Neural crest cell (in vitro differentiated cells): ENCODE data around the gene IER5. TPM values are rescaled to one million over a fixed set of nuclear protein-coding genes. Genes with fewer than 3 reads are reported as not detected.

Experiments used
- DNase-seq: peaks from one replicate; pipeline ENCODE4 v3.0.0; 2021; ENCODE audit warnings: low read depth, mixed read lengths, low spot score
- H3K27ac Mint-ChIP-seq: one replicate; pipeline ENCODE4 v1.8.0; 2021; ENCODE audit warnings: mild to moderate bottlenecking, mixed read lengths; ENCODE audit not compliant: unreplicated experiment
- H3K27me3 Mint-ChIP-seq: 2 replicates; pipeline ENCODE4 v1.8.0; 2021; ENCODE audit warnings: low read depth, mild to moderate bottlenecking, mixed read lengths
- H3K36me3 Mint-ChIP-seq: 2 replicates; pipeline ENCODE4 v1.8.0; 2021; ENCODE audit warnings: low read depth, mild to moderate bottlenecking, mixed read lengths
- H3K4me1 Mint-ChIP-seq: 2 replicates; pipeline ENCODE4 v1.8.0; 2021; ENCODE audit warnings: mixed read lengths
- H3K4me3 Mint-ChIP-seq: one replicate; pipeline ENCODE4 v1.8.0; 2021; ENCODE audit warnings: mild to moderate bottlenecking, mixed read lengths
- H3K9me3 Mint-ChIP-seq: 2 replicates; pipeline ENCODE4 v1.8.0; 2021; ENCODE audit warnings: mixed read lengths
- total RNA-seq: library from RNA; stranded (reverse); gene quantifications from 2 replicates; pipeline ENCODE4 v1.2.1, GENCODE V29; 2021
- TF ChIP-seq, protein P1 (sequence below): fragments of 200-600 bp; sonication (generic); conservative IDR thresholded peaks from 2 replicates; pipeline ENCODE4 v1.5.0; 2021; ENCODE audit warnings: antibody characterized with exemption, mild to moderate bottlenecking

Gene IER5
- total RNA-seq, 1 donor from 2014 or later, result 7.7 TPM

DNA sequence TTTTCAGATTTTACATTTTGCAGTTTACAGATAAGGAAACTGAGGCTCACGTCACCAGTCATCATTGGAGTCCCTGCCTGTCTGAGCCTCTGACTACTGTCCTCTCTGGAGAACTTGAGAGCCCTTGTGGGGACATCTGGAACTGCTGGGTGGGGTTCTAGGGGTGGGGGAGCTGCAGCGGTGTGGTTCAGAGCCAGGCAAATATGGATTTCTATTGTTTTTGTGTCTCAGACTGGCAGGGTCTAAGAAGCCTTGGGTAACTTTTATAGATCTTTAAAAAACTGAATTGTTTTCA, 46.9 kb downstream of the IER5 start:
- Mint-ChIP-seq H3K4me1 (peaks cover 49% of the 10 kb centered on the region), H3K36me3 (no peaks in the 10 kb centered on the region), H3K27ac (no peak overlapping the region), H3K27me3 (no peaks in the 10 kb centered on the region), H3K9me3 (no peaks in the 10 kb centered on the region), H3K4me3 (peak overlapping the region; percentile 14)
- TF ChIP-seq, protein P1, sequence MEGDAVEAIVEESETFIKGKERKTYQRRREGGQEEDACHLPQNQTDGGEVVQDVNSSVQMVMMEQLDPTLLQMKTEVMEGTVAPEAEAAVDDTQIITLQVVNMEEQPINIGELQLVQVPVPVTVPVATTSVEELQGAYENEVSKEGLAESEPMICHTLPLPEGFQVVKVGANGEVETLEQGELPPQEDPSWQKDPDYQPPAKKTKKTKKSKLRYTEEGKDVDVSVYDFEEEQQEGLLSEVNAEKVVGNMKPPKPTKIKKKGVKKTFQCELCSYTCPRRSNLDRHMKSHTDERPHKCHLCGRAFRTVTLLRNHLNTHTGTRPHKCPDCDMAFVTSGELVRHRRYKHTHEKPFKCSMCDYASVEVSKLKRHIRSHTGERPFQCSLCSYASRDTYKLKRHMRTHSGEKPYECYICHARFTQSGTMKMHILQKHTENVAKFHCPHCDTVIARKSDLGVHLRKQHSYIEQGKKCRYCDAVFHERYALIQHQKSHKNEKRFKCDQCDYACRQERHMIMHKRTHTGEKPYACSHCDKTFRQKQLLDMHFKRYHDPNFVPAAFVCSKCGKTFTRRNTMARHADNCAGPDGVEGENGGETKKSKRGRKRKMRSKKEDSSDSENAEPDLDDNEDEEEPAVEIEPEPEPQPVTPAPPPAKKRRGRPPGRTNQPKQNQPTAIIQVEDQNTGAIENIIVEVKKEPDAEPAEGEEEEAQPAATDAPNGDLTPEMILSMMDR, result peak; percentile 38
- no peak for DNase-seq

DNA sequence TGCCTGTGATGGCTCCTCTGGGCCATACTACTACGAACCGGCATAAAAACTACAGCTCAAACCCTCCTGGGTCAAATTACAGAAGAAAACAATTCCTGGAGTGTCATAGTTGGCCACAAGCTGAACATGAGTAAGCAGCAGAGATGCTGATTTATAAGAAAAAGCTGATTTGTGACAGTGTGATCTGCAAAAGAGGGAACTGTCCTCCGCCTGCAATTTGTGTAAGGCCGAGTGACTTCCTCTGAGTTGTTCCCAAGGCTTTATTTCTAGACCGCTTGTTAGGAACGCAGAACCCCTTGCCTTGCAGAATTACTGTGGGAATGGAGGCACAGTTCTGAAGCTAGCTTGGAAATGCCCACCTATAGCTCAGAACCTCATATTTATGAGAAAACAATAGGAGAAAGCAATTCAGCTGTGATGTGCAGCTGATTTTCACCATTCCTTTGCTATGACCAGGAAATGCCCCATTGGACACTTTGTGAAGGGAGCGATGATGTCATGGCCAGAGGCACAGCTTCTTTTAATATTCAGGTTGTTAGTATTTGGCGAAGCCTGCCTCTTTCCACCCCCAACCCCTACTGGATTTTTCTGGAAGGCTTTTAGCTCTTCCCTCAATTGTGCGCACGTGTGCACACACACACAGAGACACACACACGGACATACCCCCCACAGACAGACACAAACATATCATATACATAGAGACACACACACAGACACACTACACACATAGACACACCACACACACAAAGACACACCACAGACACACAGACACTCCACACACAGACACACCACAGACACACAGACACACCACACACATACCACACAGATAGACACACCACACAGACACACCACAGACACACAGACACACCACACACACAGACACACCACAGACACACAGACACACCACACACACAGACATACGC, 47.6 kb downstream of the IER5 start:
- H3K27ac Mint-ChIP-seq, result peak overlapping the region; percentile 83
- no peaks in the 10 kb centered on the region for H3K27me3 Mint-ChIP-seq
- TF ChIP-seq, protein P1, result no peak
- no peak overlapping the region for H3K4me3 Mint-ChIP-seq
- no peaks in the 10 kb centered on the region for H3K36me3 Mint-ChIP-seq
- DNase-seq, result no peak
- H3K9me3 Mint-ChIP-seq, result no peaks in the 10 kb centered on the region
- H3K4me1 Mint-ChIP-seq, result peaks cover 47% of the 10 kb centered on the region

GRCh38 chr1:181136738-181137122, 48.2 kb downstream of the IER5 start:
- TF ChIP-seq, protein P1, result no peak
- peak overlapping the region; percentile 83 for H3K27ac Mint-ChIP-seq
- no peak overlapping the region for H3K4me3 Mint-ChIP-seq
- H3K27me3 Mint-ChIP-seq, result no peaks in the 10 kb centered on the region
- DNase-seq, result no peak
- H3K36me3 Mint-ChIP-seq, result no peaks in the 10 kb centered on the region
- H3K4me1 Mint-ChIP-seq, result peaks cover 47% of the 10 kb centered on the region
- H3K9me3 Mint-ChIP-seq, result no peaks in the 10 kb centered on the region

GRCh38 chr1:181137217-181137743, 48.8 kb downstream of the IER5 start:
- no peaks in the 10 kb centered on the region for H3K9me3 Mint-ChIP-seq
- H3K36me3 Mint-ChIP-seq, result no peaks in the 10 kb centered on the region
- peak overlapping the region; percentile 63 for H3K27ac Mint-ChIP-seq
- no peak overlapping the region for H3K4me3 Mint-ChIP-seq
- no peaks in the 10 kb centered on the region for H3K27me3 Mint-ChIP-seq
- H3K4me1 Mint-ChIP-seq, result peaks cover 53% of the 10 kb centered on the region
- TF ChIP-seq, protein P1, result no peak
- no peak for DNase-seq

DNA sequence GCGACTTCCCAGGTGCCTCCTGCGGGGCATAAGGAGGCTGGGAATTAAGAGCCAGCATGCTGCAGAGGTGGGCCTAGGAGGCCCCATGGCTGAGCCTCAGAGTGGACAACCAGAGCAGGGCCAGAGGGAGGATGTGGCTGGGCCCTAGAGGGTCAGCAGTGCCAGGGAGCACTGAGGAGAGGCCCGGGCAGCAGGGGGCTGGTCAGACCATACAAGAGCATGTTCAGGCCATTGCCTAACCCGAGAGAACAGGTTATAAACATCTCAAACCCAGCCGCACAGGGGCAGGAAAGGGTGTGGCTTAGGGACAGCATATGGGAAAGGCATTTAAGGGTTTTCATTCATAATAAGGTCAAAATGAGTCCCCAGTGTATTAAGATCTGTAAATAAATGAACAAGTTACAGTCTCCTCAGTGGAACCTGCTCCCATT, 51.1 kb downstream of the IER5 start:
- Mint-ChIP-seq H3K4me3 (no peak overlapping the region), H3K36me3 (no peaks in the 10 kb centered on the region), H3K27ac (no peak overlapping the region), H3K9me3 (no peaks in the 10 kb centered on the region), H3K27me3 (peaks cover 4% of the 10 kb centered on the region), H3K4me1 (peaks cover 39% of the 10 kb centered on the region)
- TF ChIP-seq, protein P1, result no peak
- DNase-seq, result no peak
